Measurements from ENCODE around the gene IFNL3.

Gene IFNL3

GRCh38 chr19:39200803-39201115, 44.0 kb downstream of the IFNL3 start:
- no peak for TF ChIP-seq CTCF (conservative IDR thresholded peaks at IDR 0.05; ENCODE audit: low read depth, low read length)

GRCh38 chr19:39200066-39200802, 44.6 kb downstream of the IFNL3 start:
- TF ChIP-seq CTCF (conservative IDR thresholded peaks at IDR 0.05; ENCODE audit: low read depth, low read length) = no peak
- DNase-seq (ENCODE audit: low read depth) = no peak
- H3K4me3 ChIP-seq (ENCODE audit: low read length) = no peak overlapping the region

More at GRCh38 chr19:39200803-39201115, 44.0 kb downstream of the IFNL3 start:
- H3K4me3 ChIP-seq (ENCODE audit: low read length) = no peak overlapping the region
- DNase-seq (ENCODE audit: low read depth) = no peak

GRCh38 chr19:39199025-39199424, 45.8 kb downstream of the IFNL3 start:
- peak; percentile 26 for DNase-seq (ENCODE audit: low read depth)
- no peak for TF ChIP-seq CTCF (conservative IDR thresholded peaks at IDR 0.05; ENCODE audit: low read depth, low read length)
- H3K4me3 ChIP-seq (ENCODE audit: low read length) = no peak overlapping the region

DNA sequence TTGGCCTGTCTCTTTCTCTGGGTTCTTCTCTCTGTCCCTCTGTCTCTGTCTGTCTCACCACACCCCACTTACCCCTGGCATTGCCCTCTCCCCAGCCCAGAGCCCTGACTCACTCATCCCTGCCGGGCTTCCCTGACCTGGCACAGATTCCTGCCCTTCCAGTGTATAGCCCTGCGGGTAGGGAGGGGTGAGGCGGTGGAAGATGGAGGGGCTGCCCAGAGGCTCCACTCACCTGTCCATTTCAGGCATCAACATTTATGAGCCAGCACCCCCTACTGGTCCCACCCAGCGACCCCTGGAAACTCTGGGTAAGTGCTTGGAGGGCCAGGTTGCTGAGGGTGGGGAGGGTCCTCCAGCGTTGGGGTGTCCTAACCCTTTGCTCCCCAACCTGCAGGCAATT, 47.0 kb downstream of the IFNL3 start:
- TF ChIP-seq CTCF (conservative IDR thresholded peaks at IDR 0.05; ENCODE audit: low read depth, low read length) = no peak
- H3K4me3 ChIP-seq (ENCODE audit: low read length) = no peak overlapping the region
- DNase-seq (ENCODE audit: low read depth) = no peak

GRCh38 chr19:39196860-39197562, 47.8 kb downstream of the IFNL3 start, which contains the start of gene NCCRP1:
TSS of gene NCCRP1 (plus strand) at chr19:39196964. CDS start at chr19:39196983, 19 bp downstream.
- no peak within 1 kb of the TSS for H3K4me3 ChIP-seq (ENCODE audit: low read length)
- no peak for TF ChIP-seq CTCF (conservative IDR thresholded peaks at IDR 0.05; ENCODE audit: low read depth, low read length)
- no peak for DNase-seq (ENCODE audit: low read depth)

GRCh38 chr19:39196320-39196719, 48.5 kb downstream of the IFNL3 start:
- H3K4me3 ChIP-seq (ENCODE audit: low read length) = no peak overlapping the region
- DNase-seq (ENCODE audit: low read depth) = no peak
- TF ChIP-seq CTCF (conservative IDR thresholded peaks at IDR 0.05; ENCODE audit: low read depth, low read length) = no peak

DNA sequence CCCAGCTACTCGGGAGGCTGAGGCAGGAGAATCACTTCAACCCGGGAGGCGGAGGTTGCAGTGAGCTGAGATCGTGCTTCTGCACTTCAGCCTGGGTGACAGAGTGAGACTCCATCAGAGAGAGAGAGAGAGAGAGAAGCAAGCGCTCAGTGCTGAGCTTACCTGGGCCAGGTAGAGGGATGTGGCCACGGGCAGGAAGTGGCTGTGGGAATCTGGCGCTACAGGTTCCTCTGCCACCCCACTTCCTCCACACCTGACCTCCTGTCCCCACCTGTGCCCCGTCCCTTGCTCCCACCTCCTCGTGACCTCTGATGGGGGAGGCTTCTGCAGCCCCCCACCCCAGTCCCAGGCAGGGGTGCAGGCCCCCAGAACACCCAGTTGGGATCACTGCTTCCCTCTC, 49.1 kb downstream of the IFNL3 start:
- H3K4me3 ChIP-seq (ENCODE audit: low read length) = no peak overlapping the region
- TF ChIP-seq CTCF (conservative IDR thresholded peaks at IDR 0.05; ENCODE audit: low read depth, low read length) = no peak
- no peak for DNase-seq (ENCODE audit: low read depth)

All from retinal pigment epithelial cell (primary cell).